HepG2 (cell line): ENCODE data around the gene KCTD16. TPM values are rescaled to one million over a fixed set of nuclear protein-coding genes. Genes with fewer than 3 reads are reported as not detected.

ENCODE experiments used
- ATAC-seq: fragments of 200-7000 bp; cut with Tn5 transposase; 3 replicates; pipeline ENCODE4 v1.9.1; 2020; ENCODE audit warnings: mild to moderate bottlenecking, moderate library complexity
- BruUV-seq: library from RNA; stranded (reverse); fragments of 400-500 nt; replicated peaks from 2 replicates; lab custom pipeline; 2021; lab: Mats Ljungman, UMichigan
- CTCF ChIA-PET: fragments of 300-600 bp; formaldehyde crosslinking; extraction: SDS; loops from one replicate; lab custom pipeline; 2021; ENCODE audit warnings: low total read pairs, inconsistent platforms, low intra/inter-chr PET ratio; lab: Yijun Ruan, JAX
- POLR2A ChIA-PET: fragments of 350-600 bp; sonication (Branson Sonifier 250); formaldehyde crosslinking; loops from one replicate; lab custom pipeline; 2020; ENCODE audit warnings: antibody characterized with exemption, inconsistent platforms; lab: Yijun Ruan, JAX
- DNase-seq: peaks from one replicate; pipeline ENCODE4 v3.0.0-alpha.2; 2015; ENCODE audit warnings: low spot score
- FAIRE-seq: peaks from 3 replicates; lab custom pipeline; 2011; peaks lifted over from hg19 to GRCh38; lab: Jason Lieb, UNC
- H2AFZ ChIP-seq: one replicate; pipeline ENCODE4 v1.6.1; 2011; ENCODE audit warnings: low read length, inconsistent platforms
- H3K27ac ChIP-seq: fragments of 300-600 bp; 3 replicates; pipeline ENCODE4 v1.8.0; 2011; ENCODE audit warnings: mixed run types, mild to moderate bottlenecking, mixed read lengths, low read length, inconsistent platforms; ENCODE audit not compliant: insufficient read depth; ENCODE audit errors: extremely low read length
- H3K27me3 ChIP-seq, 2 experiments: fragments of 200-600 bp in 1 of 2; 2 replicates in 1 of 2; 3 replicates in 1 of 2; pipeline versions ENCODE4 v1.6.0 to v1.8.0; 2011; ENCODE audit warnings: low read length in 2 of 2, mild to moderate bottlenecking in 2 of 2, moderate library complexity in 2 of 2, inconsistent platforms in 1 of 2; ENCODE audit not compliant: insufficient read depth in 2 of 2, control insufficient read depth in 1 of 2
- H3K36me3 ChIP-seq, 2 experiments: fragments of 200-600 bp in 1 of 2; replicated peaks in 1 of 2; 2 replicates in 1 of 2; 3 replicates in 1 of 2; pipeline versions ENCODE4 v1.5.1 to v1.8.0; 2011; ENCODE audit warnings: low read length in 2 of 2, inconsistent platforms in 1 of 2; ENCODE audit not compliant: insufficient read depth in 2 of 2, control insufficient read depth in 1 of 2
- H3K4me1 ChIP-seq: 2 replicates; pipeline ENCODE4 v1.5.1; 2012; ENCODE audit warnings: low read length, inconsistent platforms; ENCODE audit not compliant: insufficient read depth
- H3K4me2 ChIP-seq: 2 replicates; pipeline ENCODE4 v1.6.0; 2011; ENCODE audit warnings: low read depth, low read length, inconsistent platforms
- H3K4me3 ChIP-seq, 3 experiments: fragments of 200-600 bp in 1 of 3; sonication (generic), shearing (Covaris generic) in 1 of 3; replicated peaks in 1 of 3; 2 replicates each; pipeline ENCODE4 v1.5.1; 2011 to 2016; ENCODE audit warnings: low read length in 3 of 3, inconsistent platforms in 2 of 3, low read depth in 2 of 3, mild to moderate bottlenecking in 2 of 3, control low read depth in 1 of 3, mixed read lengths in 1 of 3; ENCODE audit not compliant: insufficient read depth in 1 of 3
- H3K79me2 ChIP-seq: one replicate; pipeline ENCODE4 v1.6.1; 2011; ENCODE audit warnings: low read length, inconsistent platforms; ENCODE audit not compliant: insufficient read depth
- H3K9ac ChIP-seq: 2 replicates; pipeline ENCODE4 v1.6.0; 2011; ENCODE audit warnings: mild to moderate bottlenecking, low read depth, low read length, inconsistent platforms; ENCODE audit not compliant: insufficient read depth
- H3K9me3 ChIP-seq: 2 replicates; pipeline ENCODE4 v1.5.1; 2012; ENCODE audit warnings: mild to moderate bottlenecking, low read length
- H4K20me1 ChIP-seq: 2 replicates; pipeline ENCODE4 v1.6.0; 2011; ENCODE audit warnings: inconsistent platforms, mild to moderate bottlenecking, low read length, moderate library complexity; ENCODE audit not compliant: insufficient read depth
- ARID4A ChIP-seq: sonication (generic); formaldehyde crosslinking; IDR thresholded peaks from 2 replicates; pipeline ENCODE4 v1.5.0; 2020; ENCODE audit warnings: mild to moderate bottlenecking, missing genetic modification reagents, borderline replicate concordance
- CREB1 ChIP-seq, 2 experiments: fragments of 450-650 bp in 1 of 2; IDR thresholded peaks; 2 replicates each; pipeline ENCODE4 v1.6.1; 2016 to 2017; ENCODE audit warnings: control low read depth in 1 of 2, mild to moderate bottlenecking in 1 of 2, missing compliant biosample characterization in 1 of 2, missing genetic modification characterization in 1 of 2
- EP300 ChIP-seq, 3 experiments: sonication (generic) in 1 of 3; formaldehyde crosslinking in 1 of 3; IDR thresholded peaks; 2 replicates each; pipeline versions ENCODE4 v1.5.1 to v1.6.1; 2011 to 2020; ENCODE audit warnings: low read depth in 2 of 3, low read length in 2 of 3, borderline replicate concordance in 1 of 3, improper control_type of control experiment in 1 of 3, mild to moderate bottlenecking in 1 of 3, missing genetic modification reagents in 1 of 3, moderate library complexity in 1 of 3
- HMG20A ChIP-seq: IDR thresholded peaks from 2 replicates; pipeline ENCODE4 v1.6.1; 2016; ENCODE audit warnings: borderline replicate concordance
- KLF11 ChIP-seq: IDR thresholded peaks from 2 replicates; pipeline ENCODE4 v1.6.1; 2016; ENCODE audit warnings: missing compliant biosample characterization
- KLF13 ChIP-seq: sonication (generic); formaldehyde crosslinking; IDR thresholded peaks from 2 replicates; pipeline ENCODE4 v1.4.0; 2020; ENCODE audit warnings: mild to moderate bottlenecking, missing genetic modification reagents
- MEF2D ChIP-seq: sonication (generic); formaldehyde crosslinking; IDR thresholded peaks from 2 replicates; pipeline ENCODE4 v1.5.1; 2020; ENCODE audit warnings: mild to moderate bottlenecking, missing genetic modification reagents
- MXI1 ChIP-seq: IDR thresholded peaks from 3 replicates; pipeline ENCODE4 v1.6.1; 2012; ENCODE audit warnings: low read depth, low read length, inconsistent platforms, borderline replicate concordance
- POGK ChIP-seq: sonication (generic); formaldehyde crosslinking; conservative IDR thresholded peaks from 2 replicates; pipeline ENCODE4 v1.8.0; 2022; ENCODE audit warnings: mild to moderate bottlenecking, moderate library complexity, missing genetic modification reagents
- REXO4 ChIP-seq: sonication (generic); formaldehyde crosslinking; IDR thresholded peaks from 2 replicates; pipeline ENCODE4 v1.8.0; 2022; ENCODE audit warnings: missing genetic modification reagents, mild to moderate bottlenecking, borderline replicate concordance
- ZNF24 ChIP-seq: fragments of 450-650 bp; IDR thresholded peaks from 2 replicates; pipeline ENCODE4 v1.6.1; 2017; ENCODE audit warnings: antibody characterized with exemption, mild to moderate bottlenecking
- ZNF280B ChIP-seq: sonication (generic); formaldehyde crosslinking; IDR thresholded peaks from 2 replicates; pipeline ENCODE4 v1.5.0; 2020; ENCODE audit warnings: missing genetic modification reagents, mild to moderate bottlenecking, borderline replicate concordance
- ZNF660 ChIP-seq: sonication (generic); formaldehyde crosslinking; IDR thresholded peaks from 2 replicates; pipeline ENCODE4 v1.5.1; 2020; ENCODE audit warnings: mild to moderate bottlenecking, low read depth, missing genetic modification reagents, borderline replicate concordance
- WGBS: methylation state at CpG from one replicate; pipeline ENCODE4 v1.1.6; 2017; ENCODE audit warnings: low lambda C conversion rate; 5-methylcytosine and 5-hydroxymethylcytosine counted together
- in situ Hi-C: cut with HindIII; loops from 2 replicates; pipeline ENCODE4 v1.10.0; 2017; ENCODE audit warnings: low pct_unique_long_range_greater_than_20kb; ENCODE audit not compliant: extremely low pct_ligation_motif_present
- intact Hi-C: fragments of 100-400 bp; cut with micrococcal nuclease; formaldehyde crosslinking; loops from one replicate; pipeline ENCODE4 v1.10.0; 2022; ENCODE audit not compliant: unreplicated experiment
- polyA plus RNA-seq, 8 experiments: library from polyadenylated mRNA; depleted of rRNA in 3 of 8; stranded (reverse) in 7 of 8; unstranded in 1 of 8; fragments of >200 nt; fragmentation: Illumina TruSeq in 4 of 8; extraction: Trizol in 4 of 8; gene quantifications; 2 replicates each; pipeline versions ENCODE4 v1.2.1 to v1.2.3, GENCODE V29; 2011 to 2016; ENCODE audit warnings: low read depth in 4 of 8, missing spikeins in 1 of 8, mixed read lengths in 1 of 8; ENCODE audit not compliant: insufficient read depth in 1 of 8
- total RNA-seq, 5 experiments: library from RNA; depleted of rRNA; stranded (reverse); fragments of >200 nt; fragmentation: Illumina TruSeq; extraction: Trizol; gene quantifications; 2 replicates each; pipeline ENCODE4 v1.2.3, GENCODE V29; 2016; ENCODE audit warnings: low read depth in 1 of 5

The KCTD16 gene
- total and polyA plus RNA-seq, 2 of the 13 experiments (the other 11 are each of a cell fraction or from before 2014, with no cell fraction given), result 0.02 to 0.09 TPM

- H3K27ac ChIP-seq, result no peak overlapping the region
- ATAC-seq, result no peak
- H3K36me3 ChIP-seq, result no peaks in the 10 kb centered on the region
- H3K4me2 ChIP-seq, result no peak overlapping the region
- no peak overlapping the region for H3K4me3 ChIP-seq
- no peaks in the 10 kb centered on the region for H3K9me3 ChIP-seq
- no peak overlapping the region for H2AFZ ChIP-seq
- H3K4me1 ChIP-seq, result no peaks in the 10 kb centered on the region
- H4K20me1 ChIP-seq, result no peaks in the 10 kb centered on the region
- no peaks in the 10 kb centered on the region for H3K27me3 ChIP-seq
- in situ Hi-C loops (no loop called here), intact Hi-C loops (no loop called here)
- ChIA-PET CTCF (no interaction called here), POLR2A (no interaction called here)
- WGBS, result 0% methylated on average over 4 of the region's 4 CpGs
- no peak for FAIRE-seq
- no peaks in the 10 kb centered on the region for H3K79me2 ChIP-seq
- no peak overlapping the region for H3K9ac ChIP-seq
- no peak for TF ChIP-seq ZNF280B (CRISPR knock-in tag)
- no peak for TF ChIP-seq EP300 (IDR thresholded peaks at IDR 0.05; ENCODE audit: low read depth in 2 of 2, low read length in 2 of 2)
- TF ChIP-seq EP300 (CRISPR knock-in tag; IDR thresholded peaks at IDR 0.05; ENCODE audit: borderline replicate concordance), result no peak
- no peak for TF ChIP-seq MEF2D (CRISPR knock-in tag)
- TF ChIP-seq ZNF24, result no peak
- TF ChIP-seq KLF11 (CRISPR knock-in tag), result no peak
- no peak for TF ChIP-seq CREB1 (IDR thresholded peaks at IDR 0.05)
- TF ChIP-seq CREB1 (CRISPR knock-in tag; IDR thresholded peaks at IDR 0.05), result no peak
- no peak for TF ChIP-seq REXO4 (CRISPR knock-in tag)
- no peak for TF ChIP-seq ZNF660 (CRISPR knock-in tag)
- no peak for TF ChIP-seq MXI1
- TF ChIP-seq POGK (CRISPR knock-in tag), result no peak
- no peak for TF ChIP-seq ARID4A (CRISPR knock-in tag)
- no peak for TF ChIP-seq KLF13 (CRISPR knock-in tag)
- TF ChIP-seq HMG20A (CRISPR knock-in tag), result no peak
- DNase-seq, result no peak
- no TSS peak for BruUV-seq
These were observed 39.4 kb upstream of the KCTD16 start for GRCh38 chr5:144131261-144131660.
